Stimulated activated CD8-positive, alpha-beta memory T cell treated with anti-CD3 and anti-CD28 coated beads, Interleukin-2, amount 100 ng/mL, for 1 hour (primary cell): ENCODE results near the gene ZNF398.

Source experiments
- DNase-seq, 2 donors: peaks; one replicate each; pipeline ENCODE4 v3.0.0-alpha.2; 2020; ENCODE audit warnings: low read depth in 2 of 2

The ZNF398 gene

DNA sequence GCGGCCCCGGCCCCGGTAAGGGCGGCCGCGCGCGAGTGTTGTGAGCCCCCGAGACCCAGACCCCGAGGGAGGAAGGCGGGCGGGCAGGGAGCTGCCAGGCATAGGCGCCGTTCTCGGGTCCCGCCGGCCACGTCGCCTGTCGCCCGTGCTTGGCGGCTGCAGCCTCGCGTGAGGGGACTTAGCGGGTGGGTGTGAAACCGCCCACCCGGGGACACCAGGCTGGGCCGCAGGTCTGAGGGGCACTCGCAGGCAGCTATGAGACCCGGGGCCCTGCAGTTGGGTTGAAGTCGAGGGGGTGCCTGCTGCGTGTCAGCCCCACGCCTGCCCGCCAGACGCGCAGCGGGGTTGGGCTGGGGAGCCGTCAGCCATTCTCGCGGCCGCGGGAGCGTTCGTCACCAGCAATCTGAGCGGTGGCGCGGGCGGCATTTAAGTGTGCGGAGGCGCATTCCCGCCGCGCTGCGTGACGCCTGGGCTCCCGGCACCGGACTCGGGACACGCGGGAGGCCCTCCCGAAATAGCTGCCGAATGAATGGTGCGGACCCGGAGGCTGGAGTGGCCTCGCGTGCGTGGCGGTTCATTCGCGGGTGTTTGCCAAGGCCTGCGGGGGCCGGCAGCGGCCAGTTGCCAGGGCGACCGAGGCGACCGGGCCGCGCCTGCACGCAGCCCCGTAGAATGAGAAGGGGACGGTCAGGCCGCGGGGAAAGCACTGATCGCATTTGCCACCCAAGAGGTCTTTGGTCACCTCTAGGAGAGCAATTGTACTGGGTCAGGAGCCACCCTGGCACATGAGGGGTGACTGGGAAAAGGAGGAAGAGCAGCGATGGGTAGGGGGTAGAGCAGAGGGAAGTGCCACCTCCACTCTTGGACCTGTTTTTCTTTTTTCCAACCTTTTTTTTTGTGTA lies 750 bp downstream of the ZNF398 start:
- peak; percentile 33 to 47 for DNase-seq

DNA sequence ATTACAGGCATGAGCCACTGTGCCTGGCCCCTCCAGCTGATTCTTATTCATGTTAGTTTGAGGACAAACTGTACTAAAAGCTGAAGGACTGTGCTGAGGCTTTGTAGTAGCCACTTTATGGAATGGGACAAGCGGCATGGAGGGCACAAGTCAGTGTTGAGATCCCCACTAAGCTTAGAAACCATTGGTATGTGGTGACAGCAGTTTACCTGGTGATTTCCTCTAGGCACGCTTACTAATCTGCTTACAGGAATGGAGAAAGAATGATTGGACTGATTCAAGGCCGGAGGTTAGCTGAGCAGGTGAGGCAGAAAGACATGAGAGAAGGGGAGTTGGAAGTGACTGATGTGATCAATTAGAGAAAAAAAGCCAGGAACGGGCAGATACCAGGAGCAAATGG lies 3.7 kb downstream of the ZNF398 start:
- DNase-seq: no peak

- no peak for DNase-seq
Measured at GRCh38 chr7:149153346-149153745, 6.1 kb downstream of the ZNF398 start.

GRCh38 chr7:149154056-149154455 lies 6.8 kb downstream of the ZNF398 start:
- DNase-seq: no peak

- no peak for DNase-seq
Measured at GRCh38 chr7:149156898-149157297, 9.6 kb downstream of the ZNF398 start.

- DNase-seq: no peak
Measured at GRCh38 chr7:149161241-149161848, 14.1 kb downstream of the ZNF398 start.

DNA sequence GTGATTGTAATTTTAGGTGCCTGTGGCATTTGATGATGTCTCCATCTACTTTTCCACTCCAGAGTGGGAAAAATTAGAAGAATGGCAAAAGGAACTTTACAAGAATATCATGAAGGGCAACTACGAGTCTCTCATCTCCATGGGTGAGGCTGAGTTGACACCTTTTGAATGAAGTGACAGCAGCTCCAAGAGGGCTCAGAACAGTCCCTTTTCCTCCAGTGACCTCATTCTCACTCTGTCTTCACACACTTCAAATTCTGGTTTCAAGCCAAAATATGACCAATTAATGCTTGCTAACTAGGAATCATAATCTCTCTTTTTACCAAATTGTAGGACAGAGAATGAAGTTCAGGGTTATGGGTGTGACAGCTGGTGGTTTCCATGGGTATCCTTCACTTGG lies 18.9 kb downstream of the ZNF398 start:
- DNase-seq: no peak

- no peak for DNase-seq
Measured at GRCh38 chr7:149166630-149167352, 19.5 kb downstream of the ZNF398 start.

- DNase-seq: no peak
Measured at GRCh38 chr7:149171892-149172533, 24.8 kb downstream of the ZNF398 start.

- no peak for DNase-seq
Measured at GRCh38 chr7:149172534-149172920, 25.3 kb downstream of the ZNF398 start.

- DNase-seq: no peak
Measured at GRCh38 chr7:149175150-149175549, 27.9 kb downstream of the ZNF398 start.

- DNase-seq: no peak
Measured at GRCh38 chr7:149179241-149179640, 32.0 kb downstream of the ZNF398 start.

DNA sequence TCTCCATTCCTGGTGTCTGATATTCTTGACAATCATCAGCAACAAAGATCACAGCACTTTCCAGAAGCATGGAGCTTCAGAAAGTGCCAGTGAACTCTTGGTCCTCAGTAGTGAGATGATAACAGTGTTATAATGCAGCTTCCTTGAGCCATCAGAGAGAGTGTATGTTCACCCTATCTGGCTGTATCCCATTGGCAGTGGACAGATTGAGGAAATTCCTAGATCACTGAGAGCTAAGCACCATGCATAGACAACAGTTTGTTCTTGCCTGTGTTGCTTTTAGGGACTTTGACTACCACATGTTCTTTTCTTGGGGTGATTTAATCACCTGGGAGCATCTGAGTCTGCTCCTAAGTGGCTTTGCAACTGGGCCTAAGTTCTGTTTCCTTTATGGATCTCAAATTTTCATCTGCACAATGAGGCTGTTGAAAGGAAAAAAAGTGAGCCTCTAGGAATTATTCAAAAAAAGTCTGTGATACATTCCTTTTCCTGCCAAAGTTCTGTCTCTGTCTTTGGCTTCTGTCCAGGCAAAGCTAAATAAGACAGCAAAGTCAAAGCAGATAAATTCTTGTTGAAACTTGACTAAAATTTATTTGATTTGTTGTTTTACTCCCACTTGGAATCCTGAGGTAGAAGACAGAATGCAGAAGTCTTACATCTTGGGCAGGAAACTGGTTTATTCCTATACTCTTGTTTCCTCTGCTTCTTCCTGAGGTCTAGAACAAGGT lies 33.6 kb downstream of the ZNF398 start:
- DNase-seq: no peak

DNA sequence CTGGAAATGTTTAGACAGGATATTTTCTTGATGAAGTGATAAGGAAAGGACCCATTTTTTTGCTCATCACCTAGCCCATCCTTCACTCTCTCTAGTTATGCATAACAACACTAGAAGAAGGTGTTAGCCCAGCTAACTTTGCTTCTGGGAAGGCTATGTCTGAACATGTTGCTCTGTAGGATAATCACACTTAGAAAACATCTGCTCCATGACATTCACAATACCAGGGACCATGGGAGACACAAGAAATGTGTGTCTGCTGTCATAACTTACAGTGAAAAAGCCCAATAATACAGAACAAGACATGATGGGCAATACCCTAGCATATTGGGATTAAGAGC lies 34.2 kb downstream of the ZNF398 start:
- no peak for DNase-seq

GRCh38 chr7:149184274-149184673 lies 37.0 kb downstream of the ZNF398 start:
- no peak for DNase-seq

DNA sequence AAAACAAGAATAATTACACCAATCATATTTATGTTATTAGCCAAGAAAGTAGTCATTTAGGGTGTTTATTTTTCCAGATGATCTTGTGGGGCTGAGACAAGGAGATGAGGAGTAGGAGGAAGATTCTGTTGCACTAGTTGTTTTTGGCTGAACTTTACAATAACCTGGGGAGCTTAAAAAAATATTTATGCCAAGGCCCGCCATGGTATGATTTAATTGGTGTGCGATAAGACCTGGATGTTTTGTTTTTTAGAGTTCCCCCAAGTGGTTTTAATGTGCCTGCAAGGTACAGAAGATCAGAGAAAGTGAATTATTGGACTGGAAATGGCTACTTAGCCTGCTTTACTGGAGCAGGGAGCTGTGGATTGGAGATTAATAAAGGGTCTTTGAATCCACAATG lies 41.0 kb downstream of the ZNF398 start:
- no peak for DNase-seq

GRCh38 chr7:149188637-149189259 lies 41.5 kb downstream of the ZNF398 start:
- no peak for DNase-seq

GRCh38 chr7:149191851-149192250 lies 44.6 kb downstream of the ZNF398 start:
- DNase-seq: no peak

DNA sequence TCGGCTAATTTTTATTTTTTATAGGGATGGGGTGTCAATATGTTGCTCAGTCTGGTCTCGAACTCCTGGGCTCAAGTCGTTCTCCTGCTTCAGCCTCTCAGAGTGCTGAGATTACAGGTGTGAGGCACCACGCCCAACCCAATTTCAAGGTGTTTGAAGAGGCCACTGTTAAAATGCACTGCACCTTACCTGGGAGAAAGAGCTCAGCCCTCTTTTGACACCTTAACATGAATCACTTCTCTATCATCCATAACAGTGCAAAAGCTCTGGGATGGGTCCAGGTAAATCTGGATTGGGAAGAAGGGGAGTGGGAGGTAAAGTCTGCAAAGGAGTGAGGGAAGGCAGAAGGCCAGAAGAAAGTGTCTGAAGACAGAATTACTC lies 47.5 kb downstream of the ZNF398 start:
- no peak for DNase-seq

DNA sequence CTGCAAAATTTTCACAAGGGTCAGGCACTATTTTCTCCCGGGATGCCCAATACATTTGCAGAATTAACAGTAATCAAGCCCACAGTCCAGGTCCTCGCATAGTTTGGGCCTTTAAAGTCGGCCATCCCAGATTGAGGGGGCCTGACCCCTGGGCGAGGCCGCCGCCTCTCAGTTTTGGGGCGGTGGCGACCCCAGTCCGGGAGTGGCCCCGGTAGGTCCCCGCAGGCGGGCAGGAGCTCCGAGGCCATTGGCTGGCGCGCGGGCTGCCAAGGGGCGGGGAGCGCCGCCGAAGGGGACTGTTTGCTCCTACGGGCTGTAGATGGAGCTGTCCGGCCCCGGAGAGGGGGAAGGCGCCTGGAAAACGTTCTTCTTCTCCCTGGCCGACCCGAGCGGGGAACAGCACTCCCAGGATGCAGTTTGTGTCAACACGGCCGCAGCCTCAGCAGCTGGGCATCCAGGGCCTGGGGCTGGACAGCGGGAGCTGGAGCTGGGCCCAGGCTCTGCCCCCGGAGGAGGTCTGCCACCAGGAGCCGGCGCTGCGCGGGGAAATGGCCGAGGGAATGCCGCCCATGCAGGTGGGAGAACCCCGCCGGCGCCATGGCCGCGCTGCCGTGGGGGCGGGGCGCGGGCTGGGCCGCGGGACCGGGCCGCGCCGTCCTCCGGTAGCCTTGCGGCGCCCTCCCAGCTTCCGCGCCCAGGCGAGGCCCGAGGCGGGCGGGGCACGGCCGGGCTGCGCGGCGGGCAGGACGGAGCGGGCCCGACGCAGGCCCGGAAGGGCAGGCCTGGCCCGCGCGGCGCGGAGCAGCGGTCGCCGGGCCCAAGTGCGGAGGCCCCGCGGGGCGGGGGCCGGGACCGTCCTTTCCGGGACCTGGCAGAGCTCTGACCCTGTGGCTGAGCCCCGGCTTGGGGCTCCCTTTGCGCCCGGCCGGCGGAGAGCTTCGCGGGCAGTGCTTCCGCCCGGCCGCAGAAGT lies 48.2 kb downstream of the ZNF398 start, which contains the start of gene ZNF282:
Gene ZNF282 (plus strand): TSS at position 367 of the 971 bp plus-strand sequence. CDS start 44 bp downstream, at position 411.
- peak; percentile 35 to 38 for DNase-seq
